ENCODE measurements around the gene COL25A1.
A peak's percentile ranks its signal among the peaks of the same experiment; 100 is the strongest.

COL25A1 gene

GRCh38 chr4:108833046-108833445 is 469.4 kb downstream of the COL25A1 start:
- H3K27ac ChIP-seq (ENCODE audit: low read length): no peak overlapping the region
- TF ChIP-seq CTCF (IDR thresholded peaks at IDR 0.05; ENCODE audit: low read depth, low read length) (no peak), EZH2phosphoT487 (IDR thresholded peaks at IDR 0.05; ENCODE audit: low read depth) (no peak)
- no peaks in the 10 kb centered on the region for H3K79me2 ChIP-seq (ENCODE audit: low read length)
- peaks cover 12% of the 10 kb centered on the region for H3K27me3 ChIP-seq (ENCODE audit: low read depth, low read length)
- no peaks in the 10 kb centered on the region for H4K20me1 ChIP-seq (ENCODE audit: insufficient read depth, low read length)
- H3K4me3 ChIP-seq (ENCODE audit: low read length): no peak overlapping the region
- H3K9ac ChIP-seq (ENCODE audit: low read length): no peak overlapping the region
- no peak overlapping the region for H3K4me2 ChIP-seq (ENCODE audit: low read length)
- H3K4me1 ChIP-seq (ENCODE audit: low read length): peaks cover 10% of the 10 kb centered on the region
- no peak overlapping the region for H2AFZ ChIP-seq (ENCODE audit: low read depth, low read length)
- H3K9me3 ChIP-seq (ENCODE audit: insufficient read depth, low read length): no peaks in the 10 kb centered on the region
- no peaks in the 10 kb centered on the region for H3K36me3 ChIP-seq (replicated peaks; ENCODE audit: low read depth, low read length)

DNA sequence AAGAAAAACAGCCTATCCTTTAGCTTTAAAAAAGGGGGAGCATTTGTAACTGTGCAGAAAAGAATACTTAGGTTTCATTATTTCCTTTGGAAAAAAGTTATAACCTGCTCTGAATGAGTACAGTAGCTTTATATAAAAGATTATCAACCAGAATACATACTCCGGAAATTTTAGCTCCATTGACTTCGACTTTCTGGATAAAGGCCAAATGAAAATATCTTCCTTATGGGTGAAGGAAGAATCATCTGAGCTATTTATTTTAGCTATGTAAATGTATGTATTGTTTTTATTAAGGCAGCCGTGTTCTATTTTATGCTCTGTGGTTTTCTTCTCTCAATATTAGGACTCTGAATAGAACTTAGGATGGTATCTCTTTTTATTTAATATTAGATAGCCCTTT is 470.6 kb downstream of the COL25A1 start:
- Histone ChIP-seq H3K4me3 (ENCODE audit: low read length) (no peak overlapping the region), H3K9ac (ENCODE audit: low read length) (no peak overlapping the region), H3K9me3 (ENCODE audit: insufficient read depth, low read length) (no peaks in the 10 kb centered on the region), H3K4me1 (ENCODE audit: low read length) (peaks cover 10% of the 10 kb centered on the region), H3K27ac (ENCODE audit: low read length) (no peak overlapping the region), H4K20me1 (ENCODE audit: insufficient read depth, low read length) (no peaks in the 10 kb centered on the region), H2AFZ (ENCODE audit: low read depth, low read length) (no peak overlapping the region), H3K36me3 (replicated peaks; ENCODE audit: low read depth, low read length) (no peaks in the 10 kb centered on the region), H3K27me3 (ENCODE audit: low read depth, low read length) (peaks cover 12% of the 10 kb centered on the region), H3K4me2 (ENCODE audit: low read length) (no peak overlapping the region), H3K79me2 (ENCODE audit: low read length) (no peaks in the 10 kb centered on the region)
- TF ChIP-seq EZH2phosphoT487 (IDR thresholded peaks at IDR 0.05; ENCODE audit: low read depth) (no peak), CTCF (IDR thresholded peaks at IDR 0.05; ENCODE audit: low read depth, low read length) (no peak)

GRCh38 chr4:108831291-108831690 is 471.2 kb downstream of the COL25A1 start:
- Histone ChIP-seq H3K79me2 (ENCODE audit: low read length) (no peaks in the 10 kb centered on the region), H3K27me3 (ENCODE audit: low read depth, low read length) (peaks cover 12% of the 10 kb centered on the region), H3K27ac (ENCODE audit: low read length) (no peak overlapping the region), H3K4me2 (ENCODE audit: low read length) (no peak overlapping the region), H4K20me1 (ENCODE audit: insufficient read depth, low read length) (no peaks in the 10 kb centered on the region), H3K9me3 (ENCODE audit: insufficient read depth, low read length) (no peaks in the 10 kb centered on the region), H3K4me1 (ENCODE audit: low read length) (peaks cover 10% of the 10 kb centered on the region), H2AFZ (ENCODE audit: low read depth, low read length) (no peak overlapping the region), H3K9ac (ENCODE audit: low read length) (no peak overlapping the region), H3K36me3 (replicated peaks; ENCODE audit: low read depth, low read length) (no peaks in the 10 kb centered on the region), H3K4me3 (ENCODE audit: low read length) (no peak overlapping the region)
- TF ChIP-seq CTCF (IDR thresholded peaks at IDR 0.05; ENCODE audit: low read depth, low read length) (no peak), EZH2phosphoT487 (IDR thresholded peaks at IDR 0.05; ENCODE audit: low read depth) (no peak)

- Histone ChIP-seq H3K79me2 (ENCODE audit: low read length) (no peaks in the 10 kb centered on the region), H4K20me1 (ENCODE audit: insufficient read depth, low read length) (no peaks in the 10 kb centered on the region), H3K9ac (ENCODE audit: low read length) (no peak overlapping the region), H3K4me3 (ENCODE audit: low read length) (no peak overlapping the region), H2AFZ (ENCODE audit: low read depth, low read length) (no peak overlapping the region), H3K4me2 (ENCODE audit: low read length) (peak overlapping the region; percentile 6), H3K27ac (ENCODE audit: low read length) (no peak overlapping the region), H3K9me3 (ENCODE audit: insufficient read depth, low read length) (no peaks in the 10 kb centered on the region), H3K36me3 (replicated peaks; ENCODE audit: low read depth, low read length) (no peaks in the 10 kb centered on the region), H3K27me3 (ENCODE audit: low read depth, low read length) (peaks cover 12% of the 10 kb centered on the region), H3K4me1 (ENCODE audit: low read length) (peaks cover 10% of the 10 kb centered on the region)
- no peak for TF ChIP-seq CTCF (IDR thresholded peaks at IDR 0.05; ENCODE audit: low read depth, low read length)
- TF ChIP-seq EZH2phosphoT487 (IDR thresholded peaks at IDR 0.05; ENCODE audit: low read depth): no peak
Observed at GRCh38 chr4:108830509-108831244, 471.8 kb downstream of the COL25A1 start.
